ENCODE measurements around the gene AK5. TPM values are rescaled to one million over a fixed set of nuclear protein-coding genes. Genes with fewer than 3 reads are reported as not detected.

The AK5 gene
- total and polyA plus RNA-seq, 11 donors = 0.14 to 0.91 (median 0.40) TPM; not detected in 2

DNA sequence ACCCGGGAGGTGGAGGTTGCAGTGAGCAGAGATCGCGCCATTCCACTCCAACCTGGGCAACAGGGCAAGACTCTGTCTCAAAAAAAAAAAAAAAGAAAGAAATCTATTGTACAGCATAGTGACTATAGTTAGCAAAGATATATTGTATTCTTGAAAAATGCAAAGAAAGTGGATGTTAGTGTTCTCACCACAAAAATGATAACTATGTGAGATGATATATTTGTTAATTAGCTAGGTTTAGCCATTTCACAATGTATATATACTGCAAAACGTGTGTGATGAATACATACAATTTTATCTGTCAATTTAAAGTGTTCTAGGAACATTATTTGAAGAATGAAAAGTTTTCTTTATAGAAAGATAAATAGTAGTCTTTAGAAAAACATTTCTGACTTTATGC, 179.9 kb downstream of the AK5 start:
- TF ChIP-seq POLR2A (IDR thresholded peaks at IDR 0.05) (no peak), CTCF (IDR thresholded peaks at IDR 0.05) (no peak)
- no peaks in the 10 kb centered on the region for H3K36me3 ChIP-seq
- H3K9me3 ChIP-seq = no peaks in the 10 kb centered on the region
- H3K27ac ChIP-seq = no peak overlapping the region
- H3K4me1 ChIP-seq = no peaks in the 10 kb centered on the region
- H3K4me3 ChIP-seq = no peak overlapping the region
- ATAC-seq = no peak
- DNase-seq = no peak
- H3K27me3 ChIP-seq = no peaks in the 10 kb centered on the region
- intact Hi-C loops (cut with DNase I) = no loop called here
- WGBS, 4 donors = 71 to 82% (median 78%) methylated on average over 4 of the region's 4 CpGs

GRCh38 chr1:77463216-77463615, 181.4 kb downstream of the AK5 start:
- no peaks in the 10 kb centered on the region for H3K36me3 ChIP-seq
- intact Hi-C loops (cut with DNase I) = no loop called here
- ATAC-seq (no peak), DNase-seq (no peak)
- H3K27me3 ChIP-seq = no peaks in the 10 kb centered on the region
- peaks cover 0 to 5% (median 0%) of the 10 kb centered on the region in 12 donors for H3K4me1 ChIP-seq
- H3K27ac ChIP-seq = no peak overlapping the region
- TF ChIP-seq POLR2A (IDR thresholded peaks at IDR 0.05) = no peak
- TF ChIP-seq CTCF (IDR thresholded peaks at IDR 0.05) = no peak
- no peak overlapping the region for H3K4me3 ChIP-seq
- 79 to 91% (median 85%) methylated on average over 1 of the region's 1 CpG for WGBS, 4 donors
- H3K9me3 ChIP-seq = no peaks in the 10 kb centered on the region

DNA sequence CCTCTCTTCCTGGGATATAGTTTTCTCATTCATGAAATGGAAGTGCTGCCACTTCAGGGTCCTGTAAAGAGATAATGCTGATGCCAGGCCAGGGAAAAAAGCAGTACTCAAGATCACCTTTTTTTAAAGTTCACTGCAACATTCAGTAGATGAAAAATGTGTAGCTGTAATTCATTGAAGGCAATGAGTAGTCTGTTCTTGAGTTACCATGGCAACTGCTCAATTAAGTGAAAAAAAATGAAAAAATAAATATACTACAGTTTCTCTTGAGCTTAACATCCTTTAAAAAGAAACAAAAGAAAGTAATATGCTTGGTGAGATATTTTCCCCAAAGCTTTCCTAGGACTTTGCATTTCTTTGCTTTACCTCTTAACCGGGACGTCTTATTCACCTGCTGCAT, 183.3 kb downstream of the AK5 start:
- H3K27me3 ChIP-seq = no peaks in the 10 kb centered on the region
- H3K9me3 ChIP-seq = no peaks in the 10 kb centered on the region
- TF ChIP-seq POLR2A (IDR thresholded peaks at IDR 0.05) = no peak
- no peak for TF ChIP-seq CTCF (IDR thresholded peaks at IDR 0.05)
- no peak overlapping the region for H3K27ac ChIP-seq
- 86 to 92% (median 89%) methylated on average over 2 of the region's 2 CpGs for WGBS, 4 donors
- ATAC-seq = no peak
- no peak overlapping the region for H3K4me3 ChIP-seq
- DNase-seq = no peak
- no peaks in the 10 kb centered on the region for H3K36me3 ChIP-seq
- intact Hi-C loops (cut with DNase I) = no loop called here
- H3K4me1 ChIP-seq = peaks cover 0 to 10% (median 0%) of the 10 kb centered on the region in 12 donors

- 67 to 78% (median 68%) methylated on average over 5 of the region's 5 CpGs for WGBS, 4 donors
Measured at GRCh38 chr1:77465922-77466321, 184.1 kb downstream of the AK5 start.

More at GRCh38 chr1:77465922-77466321, 184.1 kb downstream of the AK5 start:
- H3K9me3 ChIP-seq = no peaks in the 10 kb centered on the region
- TF ChIP-seq POLR2A (IDR thresholded peaks at IDR 0.05) = no peak
- TF ChIP-seq CTCF (IDR thresholded peaks at IDR 0.05) = no peak
- intact Hi-C loops (cut with DNase I) = no loop called here
- no peak overlapping the region for H3K4me3 ChIP-seq
- H3K4me1 ChIP-seq = peaks cover 0 to 10% (median 0%) of the 10 kb centered on the region in 12 donors
- ATAC-seq (no peak), DNase-seq (no peak)
- H3K27ac ChIP-seq = no peak overlapping the region
- no peaks in the 10 kb centered on the region for H3K36me3 ChIP-seq
- H3K27me3 ChIP-seq = no peaks in the 10 kb centered on the region
